Trophoblast cell (in vitro differentiated cells and primary cell): Measurements from ENCODE around the gene TXN2.

Experiments
- DNase-seq, 2 donors: peaks; one replicate each; pipeline ENCODE4 v3.0.0-alpha.2; 2016
- H2AFZ ChIP-seq: 2 replicates; pipeline ENCODE4 v1.6.1; 2013; ENCODE audit warnings: low read length, moderate library complexity, mild to moderate bottlenecking; ENCODE audit not compliant: insufficient read depth, poor library complexity
- H2AK5ac ChIP-seq: 2 replicates; pipeline ENCODE4 v1.6.1; 2013; ENCODE audit warnings: mild to moderate bottlenecking, low read length
- H2BK120ac ChIP-seq: 2 replicates; pipeline ENCODE4 v1.6.1; 2013; ENCODE audit warnings: low read length, mild to moderate bottlenecking, moderate library complexity; ENCODE audit not compliant: insufficient read depth, poor library complexity
- H2BK12ac ChIP-seq: 2 replicates; pipeline ENCODE4 v1.6.1; 2013; ENCODE audit warnings: mild to moderate bottlenecking, low read length, moderate library complexity
- H2BK5ac ChIP-seq: 2 replicates; pipeline ENCODE4 v1.6.1; 2013; ENCODE audit warnings: low read length, low read depth, moderate library complexity, mild to moderate bottlenecking; ENCODE audit not compliant: poor library complexity
- H3K14ac ChIP-seq: 2 replicates; pipeline ENCODE4 v1.6.1; 2013; ENCODE audit warnings: mild to moderate bottlenecking, low read length
- H3K18ac ChIP-seq: 2 replicates; pipeline ENCODE4 v1.6.1; 2013; ENCODE audit warnings: mild to moderate bottlenecking, low read length
- H3K23ac ChIP-seq: 2 replicates; pipeline ENCODE4 v1.6.1; 2013; ENCODE audit warnings: low read length
- H3K27ac ChIP-seq: 2 replicates; pipeline ENCODE4 v1.5.1; 2013; ENCODE audit warnings: low read depth, mild to moderate bottlenecking, inconsistent platforms, low read length, moderate library complexity
- H3K27me3 ChIP-seq: 2 replicates; pipeline ENCODE4 v1.6.1; 2013; ENCODE audit warnings: inconsistent platforms, mild to moderate bottlenecking, low read length, moderate library complexity; ENCODE audit not compliant: insufficient read depth
- H3K36me3 ChIP-seq, 2 experiments: 1 replicate in 1 of 2; 2 replicates in 1 of 2; pipeline ENCODE4 v1.6.1; 2013; ENCODE audit warnings: low read length in 2 of 2, mild to moderate bottlenecking in 2 of 2, moderate library complexity in 1 of 2; ENCODE audit not compliant: insufficient read depth in 2 of 2, control insufficient read depth in 1 of 2
- H3K4ac ChIP-seq: 2 replicates; pipeline ENCODE4 v1.6.1; 2013; ENCODE audit warnings: low read depth, mild to moderate bottlenecking, low read length, moderate library complexity
- H3K4me1 ChIP-seq, 2 experiments: 1 replicate in 1 of 2; 2 replicates in 1 of 2; pipeline ENCODE4 v1.6.1; 2013; ENCODE audit warnings: low read length in 2 of 2, mild to moderate bottlenecking in 2 of 2, moderate library complexity in 1 of 2; ENCODE audit not compliant: insufficient read depth in 2 of 2, control insufficient read depth in 1 of 2
- H3K4me2 ChIP-seq: 2 replicates; pipeline ENCODE4 v1.6.1; 2013; ENCODE audit warnings: inconsistent platforms, mild to moderate bottlenecking, low read length, moderate library complexity
- H3K4me3 ChIP-seq: 2 replicates; pipeline ENCODE4 v1.5.1; 2013; ENCODE audit warnings: mild to moderate bottlenecking, low read depth, low read length, inconsistent platforms
- H3K79me1 ChIP-seq: one replicate; pipeline ENCODE4 v1.6.1; 2013; ENCODE audit warnings: low read length
- H3K79me2 ChIP-seq: 2 replicates; pipeline ENCODE4 v1.6.1; 2013; ENCODE audit warnings: low read length, mild to moderate bottlenecking; ENCODE audit not compliant: control insufficient read depth, insufficient read depth, poor library complexity
- H3K9ac ChIP-seq: 2 replicates; pipeline ENCODE4 v1.6.1; 2013; ENCODE audit warnings: mild to moderate bottlenecking, low read length
- H3K9me3 ChIP-seq: 2 replicates; pipeline ENCODE4 v1.6.1; 2013; ENCODE audit warnings: low read depth, mild to moderate bottlenecking, control low read depth, inconsistent platforms, low read length; ENCODE audit not compliant: insufficient read depth
- H4K12ac ChIP-seq: 2 replicates; pipeline ENCODE4 v1.6.1; 2013; ENCODE audit warnings: low read depth, mild to moderate bottlenecking, low read length, moderate library complexity
- H4K8ac ChIP-seq: 2 replicates; pipeline ENCODE4 v1.6.1; 2013; ENCODE audit warnings: low read depth, mild to moderate bottlenecking, low read length, moderate library complexity
- H4K91ac ChIP-seq: one replicate; pipeline ENCODE4 v1.6.1; 2013; ENCODE audit warnings: low read depth, mild to moderate bottlenecking, low read length, moderate library complexity
- WGBS: extraction: QIAGEN DNeasy Blood & Tissue Kit; methylation state at CpG from one replicate; pipeline ENCODE4 v1.1.7; 2013; ENCODE audit warnings: missing lambda C conversion rate; ENCODE audit not compliant: insufficient read length, insufficient coverage; ENCODE audit errors: extremely low coverage; 5-methylcytosine and 5-hydroxymethylcytosine counted together

Gene TXN2

DNA sequence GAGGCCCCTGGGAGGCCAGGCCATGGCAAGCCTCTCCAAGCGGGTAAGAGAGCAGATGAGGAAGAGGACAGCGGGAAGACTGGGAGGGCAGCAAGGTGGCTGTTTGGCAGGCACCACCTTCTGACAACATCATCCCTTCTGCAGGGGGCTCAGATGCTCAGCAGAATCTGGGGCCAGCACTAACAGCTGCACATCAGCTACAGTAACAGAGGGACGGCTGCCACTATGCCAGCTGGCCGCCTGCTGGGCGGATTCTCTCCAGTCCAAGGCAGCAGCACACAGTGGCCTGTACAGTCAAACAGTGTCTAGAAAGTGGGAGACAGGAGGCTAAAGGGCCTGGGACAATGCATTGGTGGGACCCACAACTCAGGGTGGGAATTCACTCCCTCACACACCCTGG, 10.7 kb upstream of the TXN2 start:
- DNase-seq, result no peak
- no peak overlapping the region for H4K91ac ChIP-seq
- peaks cover 9 to 28% of the 10 kb centered on the region in 2 experiments for H3K36me3 ChIP-seq
- H3K9ac ChIP-seq, result no peak overlapping the region
- H3K14ac ChIP-seq, result no peak overlapping the region
- no peak overlapping the region for H2AFZ ChIP-seq
- H2BK120ac ChIP-seq, result no peak overlapping the region
- H2BK5ac ChIP-seq, result no peak overlapping the region
- H3K9me3 ChIP-seq, result peaks cover under 1% of the 10 kb centered on the region
- no peak overlapping the region for H3K23ac ChIP-seq
- no peaks in the 10 kb centered on the region for H3K79me1 ChIP-seq
- WGBS, result no CpG with 5 or more reads among the region's 5 CpGs
- no peak overlapping the region for H3K4me3 ChIP-seq
- H4K12ac ChIP-seq, result no peak overlapping the region
- H3K27ac ChIP-seq, result no peak overlapping the region
- no peaks in the 10 kb centered on the region for H3K27me3 ChIP-seq
- H2BK12ac ChIP-seq, result no peak overlapping the region
- no peak overlapping the region for H3K18ac ChIP-seq
- no peaks in the 10 kb centered on the region for H3K79me2 ChIP-seq
- no peak overlapping the region for H3K4me2 ChIP-seq
- H4K8ac ChIP-seq, result no peak overlapping the region
- H2AK5ac ChIP-seq, result no peak overlapping the region
- H3K4me1 ChIP-seq, result no peaks in the 10 kb centered on the region
- no peak overlapping the region for H3K4ac ChIP-seq

DNA sequence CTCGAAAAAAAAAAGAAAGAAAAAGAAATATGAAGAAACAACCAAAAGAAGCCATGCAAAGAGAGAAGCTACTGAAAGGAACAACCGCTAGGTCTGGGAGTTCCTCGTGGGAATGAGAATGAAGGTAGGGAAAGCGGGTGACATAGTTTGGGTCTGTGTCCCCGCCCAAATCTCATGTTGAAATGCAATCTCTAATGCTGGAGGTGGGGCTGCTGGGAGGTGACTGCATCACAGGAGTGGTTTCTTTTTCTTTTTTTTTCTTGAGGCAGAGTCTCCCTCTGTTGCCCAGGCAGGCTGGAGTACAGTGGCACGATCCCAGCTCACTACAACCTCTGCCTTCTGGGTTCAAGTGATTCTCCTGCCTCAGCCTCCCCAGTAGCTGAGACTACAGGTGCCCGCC, 9.7 kb upstream of the TXN2 start:
- H3K36me3 ChIP-seq, result peaks cover 5 to 25% of the 10 kb centered on the region in 2 experiments
- H3K14ac ChIP-seq, result no peak overlapping the region
- H3K4me3 ChIP-seq, result no peak overlapping the region
- H3K23ac ChIP-seq, result no peak overlapping the region
- H2AFZ ChIP-seq, result no peak overlapping the region
- H3K79me1 ChIP-seq, result no peaks in the 10 kb centered on the region
- H3K4ac ChIP-seq, result no peak overlapping the region
- H2BK12ac ChIP-seq, result no peak overlapping the region
- no peak overlapping the region for H3K18ac ChIP-seq
- no peaks in the 10 kb centered on the region for H3K27me3 ChIP-seq
- no peak overlapping the region for H4K12ac ChIP-seq
- H3K9ac ChIP-seq, result no peak overlapping the region
- no peak overlapping the region for H3K4me2 ChIP-seq
- H2BK5ac ChIP-seq, result no peak overlapping the region
- H3K4me1 ChIP-seq, result no peaks in the 10 kb centered on the region
- no peak overlapping the region for H4K91ac ChIP-seq
- WGBS, result no CpG with 5 or more reads among the region's 7 CpGs
- H4K8ac ChIP-seq, result no peak overlapping the region
- no peak overlapping the region for H2AK5ac ChIP-seq
- no peak for DNase-seq
- H3K79me2 ChIP-seq, result no peaks in the 10 kb centered on the region
- H2BK120ac ChIP-seq, result no peak overlapping the region
- H3K27ac ChIP-seq, result no peak overlapping the region
- H3K9me3 ChIP-seq, result peaks cover 6% of the 10 kb centered on the region

DNA sequence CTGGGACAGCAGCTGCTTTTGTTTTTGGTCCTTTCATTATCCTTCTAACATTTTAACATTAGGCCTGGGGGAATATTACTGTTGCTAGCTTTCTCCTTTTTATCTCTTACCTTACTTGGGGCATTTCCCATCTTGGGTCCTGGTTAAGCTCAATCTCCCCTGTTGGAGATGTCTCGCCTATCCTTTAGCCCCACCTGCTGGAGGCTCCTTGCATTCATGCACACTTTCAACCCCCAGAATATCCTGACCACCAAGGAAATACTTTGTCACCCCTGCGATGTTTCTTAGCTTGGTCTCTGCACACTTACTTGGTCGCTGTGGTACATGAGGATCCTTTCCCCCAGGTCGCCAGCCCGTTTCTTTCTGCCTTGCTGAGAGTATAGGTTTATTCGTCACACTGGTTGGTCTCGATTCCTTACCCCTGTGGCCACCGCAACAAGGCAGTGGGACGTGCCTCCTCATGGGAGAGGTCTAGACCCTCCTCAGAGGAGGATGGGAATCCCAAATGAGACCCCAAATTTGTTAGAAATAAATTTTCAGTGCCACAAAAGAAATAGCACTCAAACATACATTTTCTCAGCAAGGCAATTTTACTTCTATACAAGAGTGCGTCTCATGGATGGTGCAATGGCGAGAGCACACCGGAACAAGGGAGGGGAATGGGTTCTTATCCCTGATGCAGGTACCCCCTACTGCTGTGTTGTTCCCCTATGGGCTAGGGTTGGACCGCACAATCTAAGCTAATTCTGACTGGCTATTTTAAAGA, 5.4 kb upstream of the TXN2 start:
- Histone ChIP-seq H2BK12ac (peak overlapping the region; percentile 75), H3K9me3 (peaks cover 8% of the 10 kb centered on the region), H3K23ac (no peak overlapping the region), H3K14ac (no peak overlapping the region), H3K79me1 (peaks cover 8% of the 10 kb centered on the region), H3K27me3 (no peaks in the 10 kb centered on the region), H2BK5ac (no peak overlapping the region), H3K36me3 (peaks cover 5 to 16% of the 10 kb centered on the region in 2 experiments), H2AFZ (no peak overlapping the region), H3K4ac (no peak overlapping the region), H3K4me2 (no peak overlapping the region), H4K12ac (no peak overlapping the region), H3K4me1 (peaks cover 7 to 8% of the 10 kb centered on the region in 2 experiments), H2BK120ac (no peak overlapping the region), H4K91ac (no peak overlapping the region), H2AK5ac (no peak overlapping the region), H3K9ac (no peak overlapping the region), H3K79me2 (no peaks in the 10 kb centered on the region), H3K18ac (no peak overlapping the region), H4K8ac (no peak overlapping the region), H3K27ac (no peak overlapping the region), H3K4me3 (no peak overlapping the region)
- no CpG with 5 or more reads among the region's 13 CpGs for WGBS
- DNase-seq, result peak; percentile 61 to 83

- Histone ChIP-seq H3K9ac (peak overlapping the region; percentile 42), H3K36me3 (peaks cover 7 to 9% of the 10 kb centered on the region in 2 experiments)
These were observed 473 bp downstream of the TXN2 start for GRCh38 chr22:36480941-36481392.

More at GRCh38 chr22:36480941-36481392, 473 bp downstream of the TXN2 start:
- Histone ChIP-seq H3K4me3 (peak overlapping the region; percentile 77), H3K23ac (no peak overlapping the region), H3K14ac (peak overlapping the region; percentile 63), H2BK5ac (peak overlapping the region; percentile 36), H3K79me1 (peaks cover 14% of the 10 kb centered on the region), H3K79me2 (no peaks in the 10 kb centered on the region), H3K27ac (peak overlapping the region; percentile 85), H2AFZ (no peak overlapping the region), H4K12ac (peak overlapping the region; percentile 48), H2BK12ac (no peak overlapping the region), H3K9me3 (peaks cover 2% of the 10 kb centered on the region), H4K8ac (peak overlapping the region; percentile 71), H4K91ac (peak overlapping the region; percentile 74), H3K4me1 (peaks cover 11 to 13% of the 10 kb centered on the region in 2 experiments), H3K18ac (peak overlapping the region; percentile 8), H2BK120ac (no peak overlapping the region), H2AK5ac (no peak overlapping the region), H3K27me3 (no peaks in the 10 kb centered on the region), H3K4me2 (peak overlapping the region; percentile 84), H3K4ac (no peak overlapping the region)
- no peak for DNase-seq
- no CpG with 5 or more reads among the region's 9 CpGs for WGBS
